K562 (cell line): ENCODE measurements around the gene CNTN3.

Experiments
- ARNT ChIP-seq, 2 experiments: fragments of 450-650 bp; IDR thresholded peaks; 2 replicates each; pipeline ENCODE4 v1.6.1; 2016; ENCODE audit warnings: mild to moderate bottlenecking in 1 of 2
- CTCF ChIP-seq, 3 experiments: IDR thresholded peaks in 2 of 3; conservative IDR thresholded peaks in 1 of 3; 2 replicates each; pipeline ENCODE4 v1.5.1; 2011 to 2012; ENCODE audit warnings: low read length in 3 of 3, mild to moderate bottlenecking in 3 of 3, control low read depth in 2 of 3, improper control_type of control experiment in 1 of 3, inconsistent platforms in 1 of 3, low read depth in 1 of 3, mixed read lengths in 1 of 3, moderate library complexity in 1 of 3; ENCODE audit not compliant: insufficient read depth in 2 of 3
- EZH2 ChIP-seq: IDR thresholded peaks from 2 replicates; pipeline ENCODE4 v1.6.1; 2012; ENCODE audit warnings: low read depth, mild to moderate bottlenecking, inconsistent platforms, low read length, borderline replicate concordance
- GTF2F1 ChIP-seq: IDR thresholded peaks from 2 replicates; pipeline ENCODE4 v1.6.1; 2011; ENCODE audit warnings: low read depth, low read length, improper control_type of control experiment
- KDM1A ChIP-seq, 2 experiments: fragments of 450-650 bp; IDR thresholded peaks; 2 replicates each; pipeline ENCODE4 v1.6.1; 2016; ENCODE audit warnings: mild to moderate bottlenecking in 2 of 2
- MXD1 ChIP-seq: fragments of 250-450 bp; sonication (Bioruptor Pico); IDR thresholded peaks from 2 replicates; pipeline ENCODE4 v1.8.0; 2021; ENCODE audit warnings: borderline replicate concordance, mild to moderate bottlenecking, moderate library complexity; ENCODE audit not compliant: poor library complexity, severe bottlenecking
- POLR2A ChIP-seq: fragments of 450-650 bp; conservative IDR thresholded peaks from 2 replicates; pipeline ENCODE4 v1.6.1; 2016
- RB1 ChIP-seq: fragments of 450-650 bp; IDR thresholded peaks from 2 replicates; pipeline ENCODE4 v1.6.1; 2017; ENCODE audit warnings: low read depth, mild to moderate bottlenecking
- RNF2 ChIP-seq: sonication (generic); IDR thresholded peaks from 2 replicates; pipeline ENCODE4 v1.6.1; 2016
- SETDB1 ChIP-seq: IDR thresholded peaks from one replicate; pipeline ENCODE4 v1.6.1; 2012; ENCODE audit warnings: low read length, control low read depth, inconsistent platforms
- SMC3 ChIP-seq: conservative IDR thresholded peaks from 2 replicates; pipeline ENCODE4 v1.6.1; 2011; ENCODE audit warnings: low read depth, low read length, improper control_type of control experiment; ENCODE audit not compliant: insufficient read depth
- SREBF2 ChIP-seq: sonication (generic); formaldehyde crosslinking; IDR thresholded peaks from 2 replicates; pipeline ENCODE4 v1.4.0; 2020; ENCODE audit warnings: mild to moderate bottlenecking, missing genetic modification reagents
- ZNF282 ChIP-seq: sonication (generic); formaldehyde crosslinking; IDR thresholded peaks from 2 replicates; pipeline ENCODE4 v1.8.1; 2023; ENCODE audit warnings: missing genetic modification reagents
- TF ChIP-seq, protein P1 (sequence below), 2 experiments: fragments of 250-450 bp in 1 of 2; fragments of 450-650 bp in 1 of 2; sonication (Bioruptor Pico) in 1 of 2; IDR thresholded peaks; 2 replicates each; pipeline versions ENCODE4 v1.6.1 to v1.8.0; 2016 to 2021; ENCODE audit warnings: mild to moderate bottlenecking in 2 of 2, moderate library complexity in 2 of 2, missing compliant biosample characterization in 1 of 2, missing genetic modification characterization in 1 of 2

- no peak for TF ChIP-seq ARNT (IDR thresholded peaks at IDR 0.05)
- no peak for TF ChIP-seq SETDB1
- TF ChIP-seq, protein P1, sequence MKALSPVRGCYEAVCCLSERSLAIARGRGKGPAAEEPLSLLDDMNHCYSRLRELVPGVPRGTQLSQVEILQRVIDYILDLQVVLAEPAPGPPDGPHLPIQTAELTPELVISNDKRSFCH (CRISPR knock-in tag; IDR thresholded peaks at IDR 0.05) = no peak
- TF ChIP-seq, protein P1 (tag; IDR thresholded peaks at IDR 0.05) = no peak
- no peak for TF ChIP-seq KDM1A (IDR thresholded peaks at IDR 0.05)
- TF ChIP-seq GTF2F1 = no peak
- no peak for TF ChIP-seq RB1
- no peak for TF ChIP-seq CTCF (IDR thresholded peaks at IDR 0.05 in 2 of 3, conservative IDR thresholded peaks at IDR 0.05 in 1 of 3; ENCODE audit: insufficient read depth in 2 of 3, low read depth in 1 of 3, low read length in 3 of 3)
- TF ChIP-seq RNF2 = no peak
- no peak for TF ChIP-seq POLR2A
- TF ChIP-seq ZNF282 (CRISPR knock-in tag) = no peak
- TF ChIP-seq EZH2 = no peak
- no peak for TF ChIP-seq SREBF2 (CRISPR knock-in tag)
- no peak for TF ChIP-seq SMC3
- TF ChIP-seq MXD1 (CRISPR knock-in tag) = no peak
Measured at GRCh38 chr3:74601793-74602192, 12.7 kb downstream of the CNTN3 start.
